ENCODE results near the gene LYSET.

DNA sequence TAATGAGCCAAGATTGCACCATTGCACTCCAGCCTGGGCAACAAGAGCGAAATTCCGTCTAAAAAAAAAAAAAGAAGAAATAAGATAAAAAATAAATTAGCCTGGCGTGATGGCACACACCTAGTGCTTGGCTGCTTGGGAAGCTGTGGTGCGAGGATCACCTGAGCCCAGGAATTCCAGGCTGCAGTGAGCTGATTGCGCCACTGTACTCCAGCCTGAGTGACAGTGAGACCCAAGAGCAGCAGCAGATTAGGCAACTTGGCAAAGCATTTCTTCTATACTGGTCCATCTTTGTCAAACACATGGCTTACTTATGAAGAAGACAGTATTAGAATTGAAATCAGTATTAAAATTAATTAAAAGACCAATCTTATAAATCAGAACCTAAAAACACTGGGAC, 15.4 kb downstream of the LYSET start:
- no peak for TF ChIP-seq POLR2AphosphoS5 (IDR thresholded peaks at IDR 0.05; ENCODE audit: low read length)
- TF ChIP-seq, protein P1, sequence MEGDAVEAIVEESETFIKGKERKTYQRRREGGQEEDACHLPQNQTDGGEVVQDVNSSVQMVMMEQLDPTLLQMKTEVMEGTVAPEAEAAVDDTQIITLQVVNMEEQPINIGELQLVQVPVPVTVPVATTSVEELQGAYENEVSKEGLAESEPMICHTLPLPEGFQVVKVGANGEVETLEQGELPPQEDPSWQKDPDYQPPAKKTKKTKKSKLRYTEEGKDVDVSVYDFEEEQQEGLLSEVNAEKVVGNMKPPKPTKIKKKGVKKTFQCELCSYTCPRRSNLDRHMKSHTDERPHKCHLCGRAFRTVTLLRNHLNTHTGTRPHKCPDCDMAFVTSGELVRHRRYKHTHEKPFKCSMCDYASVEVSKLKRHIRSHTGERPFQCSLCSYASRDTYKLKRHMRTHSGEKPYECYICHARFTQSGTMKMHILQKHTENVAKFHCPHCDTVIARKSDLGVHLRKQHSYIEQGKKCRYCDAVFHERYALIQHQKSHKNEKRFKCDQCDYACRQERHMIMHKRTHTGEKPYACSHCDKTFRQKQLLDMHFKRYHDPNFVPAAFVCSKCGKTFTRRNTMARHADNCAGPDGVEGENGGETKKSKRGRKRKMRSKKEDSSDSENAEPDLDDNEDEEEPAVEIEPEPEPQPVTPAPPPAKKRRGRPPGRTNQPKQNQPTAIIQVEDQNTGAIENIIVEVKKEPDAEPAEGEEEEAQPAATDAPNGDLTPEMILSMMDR (IDR thresholded peaks at IDR 0.05 in 2 of 3, conservative IDR thresholded peaks at IDR 0.05 in 1 of 3; ENCODE audit: control insufficient read depth in 2 of 3, extremely low read depth in 1 of 3, insufficient read depth in 1 of 3, low read depth in 3 of 3, low read length in 3 of 3), result no peak
- TF ChIP-seq, protein P2, sequence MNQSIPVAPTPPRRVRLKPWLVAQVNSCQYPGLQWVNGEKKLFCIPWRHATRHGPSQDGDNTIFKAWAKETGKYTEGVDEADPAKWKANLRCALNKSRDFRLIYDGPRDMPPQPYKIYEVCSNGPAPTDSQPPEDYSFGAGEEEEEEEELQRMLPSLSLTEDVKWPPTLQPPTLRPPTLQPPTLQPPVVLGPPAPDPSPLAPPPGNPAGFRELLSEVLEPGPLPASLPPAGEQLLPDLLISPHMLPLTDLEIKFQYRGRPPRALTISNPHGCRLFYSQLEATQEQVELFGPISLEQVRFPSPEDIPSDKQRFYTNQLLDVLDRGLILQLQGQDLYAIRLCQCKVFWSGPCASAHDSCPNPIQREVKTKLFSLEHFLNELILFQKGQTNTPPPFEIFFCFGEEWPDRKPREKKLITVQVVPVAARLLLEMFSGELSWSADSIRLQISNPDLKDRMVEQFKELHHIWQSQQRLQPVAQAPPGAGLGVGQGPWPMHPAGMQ (IDR thresholded peaks at IDR 0.05; ENCODE audit: borderline replicate concordance), result no peak
- no peak for TF ChIP-seq TAF1 (IDR thresholded peaks at IDR 0.05; ENCODE audit: borderline replicate concordance, low read depth, low read length)
- TF ChIP-seq HDGF (IDR thresholded peaks at IDR 0.05), result no peak
- no peak for TF ChIP-seq BCL11A (IDR thresholded peaks at IDR 0.05; ENCODE audit: low read depth, low read length)
- TF ChIP-seq SUZ12 (IDR thresholded peaks at IDR 0.05; ENCODE audit: unreplicated experiment), result no peak
